Liver (tissue), 9 donors: ENCODE results near the gene PPL. TPM values are rescaled to one million over a fixed set of nuclear protein-coding genes. Genes with fewer than 3 reads are reported as not detected.
A peak's percentile ranks its signal among the peaks of the same experiment; 100 is the strongest.

Experiments used
- DNase-seq: peaks from one replicate; pipeline ENCODE4 v3.0.0-alpha.2; 2017; ENCODE audit warnings: low spot score
- H3K27ac ChIP-seq, 2 donors: one replicate each; pipeline ENCODE4 v1.7.0; 2013; ENCODE audit warnings: inconsistent platforms in 2 of 2, low read length in 2 of 2, control low read depth in 1 of 2, low read depth in 1 of 2, mild to moderate bottlenecking in 1 of 2
- H3K27me3 ChIP-seq, 4 donors: one replicate each; pipeline versions ENCODE4 v1.6.1 to v1.7.0; 2013; ENCODE audit warnings: low read length in 3 of 4, inconsistent platforms in 1 of 4, mild to moderate bottlenecking in 1 of 4, moderate library complexity in 1 of 4; ENCODE audit not compliant: control insufficient read depth in 4 of 4, insufficient read depth in 4 of 4
- H3K36me3 ChIP-seq, 4 donors: one replicate each; pipeline versions ENCODE4 v1.6.1 to v1.7.0; 2013; ENCODE audit warnings: low read length in 3 of 4, mild to moderate bottlenecking in 3 of 4, low read depth in 1 of 4, moderate library complexity in 1 of 4; ENCODE audit not compliant: control insufficient read depth in 4 of 4, insufficient read depth in 3 of 4
- H3K4me1 ChIP-seq, 4 donors: one replicate each; pipeline versions ENCODE4 v1.6.1 to v1.7.0; 2013; ENCODE audit warnings: low read length in 3 of 4, mild to moderate bottlenecking in 3 of 4, moderate library complexity in 1 of 4; ENCODE audit not compliant: control insufficient read depth in 4 of 4, insufficient read depth in 4 of 4
- H3K4me3 ChIP-seq, 3 donors: one replicate each; pipeline versions ENCODE4 v1.6.1 to v1.7.0; 2013; ENCODE audit warnings: low read length in 3 of 3, control low read depth in 1 of 3, low read depth in 1 of 3, mild to moderate bottlenecking in 1 of 3
- H3K9ac ChIP-seq, 2 donors: one replicate each; pipeline ENCODE4 v1.7.0; 2013; ENCODE audit warnings: low read length in 2 of 2, mild to moderate bottlenecking in 2 of 2, moderate library complexity in 2 of 2, control low read depth in 1 of 2, low read depth in 1 of 2
- H3K9me3 ChIP-seq, 4 donors: one replicate each; pipeline versions ENCODE4 v1.6.1 to v1.7.0; 2013; ENCODE audit warnings: low read length in 3 of 4; ENCODE audit not compliant: control insufficient read depth in 4 of 4
- ATF3 ChIP-seq: IDR thresholded peaks from 2 replicates; pipeline ENCODE4 v1.6.1; 2016; ENCODE audit warnings: antibody characterized with exemption
- CTCF ChIP-seq: fragments of 150-350 bp; IDR thresholded peaks from 2 replicates; pipeline ENCODE4 v1.5.1; 2017; ENCODE audit warnings: improper control_type of control experiment, low read depth, low read length; ENCODE audit not compliant: missing input control
- FOXA2 ChIP-seq: IDR thresholded peaks from 2 replicates; pipeline ENCODE4 v1.6.1; 2016; ENCODE audit warnings: antibody characterized with exemption
- HNF4A ChIP-seq, 2 donors: conservative IDR thresholded peaks; 2 replicates each; pipeline ENCODE4 v1.6.1; 2016; ENCODE audit warnings: antibody characterized with exemption in 2 of 2, mild to moderate bottlenecking in 2 of 2
- MAX ChIP-seq: IDR thresholded peaks from 2 replicates; pipeline ENCODE4 v1.6.1; 2016; ENCODE audit warnings: antibody characterized with exemption
- RAD21 ChIP-seq, 2 donors: IDR thresholded peaks; 2 replicates each; pipeline ENCODE4 v1.6.1; 2016; ENCODE audit warnings: antibody characterized with exemption in 2 of 2, mild to moderate bottlenecking in 2 of 2
- RXRA ChIP-seq, 2 donors: IDR thresholded peaks; 2 replicates each; pipeline ENCODE4 v1.6.1; 2017 to 2018; ENCODE audit warnings: antibody characterized with exemption in 2 of 2, mild to moderate bottlenecking in 1 of 2
- SP1 ChIP-seq: IDR thresholded peaks from 2 replicates; pipeline ENCODE4 v1.6.1; 2018; ENCODE audit warnings: antibody characterized with exemption, mild to moderate bottlenecking
- TAF1 ChIP-seq: conservative IDR thresholded peaks from 2 replicates; pipeline ENCODE4 v1.6.1; 2016; ENCODE audit warnings: antibody characterized with exemption, mild to moderate bottlenecking
- YY1 ChIP-seq: IDR thresholded peaks from 2 replicates; pipeline ENCODE4 v1.6.1; 2016; ENCODE audit warnings: antibody characterized with exemption, mild to moderate bottlenecking
- ZBTB33 ChIP-seq: IDR thresholded peaks from 2 replicates; pipeline ENCODE4 v1.6.1; 2016; ENCODE audit warnings: antibody characterized with exemption
- WGBS: extraction: QIAGEN DNeasy Blood & Tissue Kit; methylation state at CpG from one replicate; pipeline ENCODE4 v1.1.7; 2013; 5-methylcytosine and 5-hydroxymethylcytosine counted together
- polyA plus RNA-seq, 2 donors: library from polyadenylated mRNA; stranded (reverse) in 1 of 2; unstranded in 1 of 2; fragments of 200-250 nt in 1 of 2; fragments of >200 nt in 1 of 2; fragmentation: Nextera tagmentation in 1 of 2; extraction: Ambion mirVana in 1 of 2; gene quantifications; one replicate each; pipeline versions ENCODE4 v1.2.1 to v1.2.3, GENCODE V29; 2013 to 2015
- total RNA-seq, 2 donors: library from RNA; depleted of rRNA; stranded (reverse); fragments of >200 nt; gene quantifications; one replicate each; pipeline ENCODE4 v1.2.3, GENCODE V29; 2014
- TF ChIP-seq, protein P1 (sequence below): IDR thresholded peaks from 2 replicates; pipeline ENCODE4 v1.6.1; 2016; ENCODE audit warnings: antibody characterized with exemption, mild to moderate bottlenecking
- donor health status: healthy.
- donor health status: healthy.
- donor health status: healthy.
- donor health status: healthy.
- donor health status: healthy.

PPL gene
- total and polyA plus RNA-seq, 4 donors = 2.1 to 26.0 (median 6.1) TPM

GRCh38 chr16:4937782-4938682 is 1.1 kb upstream of the PPL start:
- no peak for TF ChIP-seq CTCF
- TF ChIP-seq SP1 = peak; percentile 90
- peak; percentile 43 to 55 for TF ChIP-seq RAD21 (IDR thresholded peaks at IDR 0.05)
- TF ChIP-seq TAF1 = no peak
- peak; percentile 45 for TF ChIP-seq ATF3
- TF ChIP-seq MAX = peak; percentile 44
- no peak for TF ChIP-seq FOXA2
- no peak for TF ChIP-seq ZBTB33
- peak; percentile 53 to 65 for TF ChIP-seq HNF4A (conservative IDR thresholded peaks at IDR 0.05)
- TF ChIP-seq RXRA (IDR thresholded peaks at IDR 0.05) = peak; percentile 79 to 86
- TF ChIP-seq, protein P1, sequence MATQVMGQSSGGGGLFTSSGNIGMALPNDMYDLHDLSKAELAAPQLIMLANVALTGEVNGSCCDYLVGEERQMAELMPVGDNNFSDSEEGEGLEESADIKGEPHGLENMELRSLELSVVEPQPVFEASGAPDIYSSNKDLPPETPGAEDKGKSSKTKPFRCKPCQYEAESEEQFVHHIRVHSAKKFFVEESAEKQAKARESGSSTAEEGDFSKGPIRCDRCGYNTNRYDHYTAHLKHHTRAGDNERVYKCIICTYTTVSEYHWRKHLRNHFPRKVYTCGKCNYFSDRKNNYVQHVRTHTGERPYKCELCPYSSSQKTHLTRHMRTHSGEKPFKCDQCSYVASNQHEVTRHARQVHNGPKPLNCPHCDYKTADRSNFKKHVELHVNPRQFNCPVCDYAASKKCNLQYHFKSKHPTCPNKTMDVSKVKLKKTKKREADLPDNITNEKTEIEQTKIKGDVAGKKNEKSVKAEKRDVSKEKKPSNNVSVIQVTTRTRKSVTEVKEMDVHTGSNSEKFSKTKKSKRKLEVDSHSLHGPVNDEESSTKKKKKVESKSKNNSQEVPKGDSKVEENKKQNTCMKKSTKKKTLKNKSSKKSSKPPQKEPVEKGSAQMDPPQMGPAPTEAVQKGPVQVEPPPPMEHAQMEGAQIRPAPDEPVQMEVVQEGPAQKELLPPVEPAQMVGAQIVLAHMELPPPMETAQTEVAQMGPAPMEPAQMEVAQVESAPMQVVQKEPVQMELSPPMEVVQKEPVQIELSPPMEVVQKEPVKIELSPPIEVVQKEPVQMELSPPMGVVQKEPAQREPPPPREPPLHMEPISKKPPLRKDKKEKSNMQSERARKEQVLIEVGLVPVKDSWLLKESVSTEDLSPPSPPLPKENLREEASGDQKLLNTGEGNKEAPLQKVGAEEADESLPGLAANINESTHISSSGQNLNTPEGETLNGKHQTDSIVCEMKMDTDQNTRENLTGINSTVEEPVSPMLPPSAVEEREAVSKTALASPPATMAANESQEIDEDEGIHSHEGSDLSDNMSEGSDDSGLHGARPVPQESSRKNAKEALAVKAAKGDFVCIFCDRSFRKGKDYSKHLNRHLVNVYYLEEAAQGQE = peak; percentile 7
- peak; percentile 75 for TF ChIP-seq YY1
- no peak for DNase-seq
- H3K36me3 ChIP-seq = no peaks in the 10 kb centered on the region
- H3K9ac ChIP-seq = peak overlapping the region in 1 of 2 donors; percentile 47
- H3K9me3 ChIP-seq = no peaks in the 10 kb centered on the region
- peak overlapping the region; percentile 85 to 92 for H3K27ac ChIP-seq
- peaks cover 9 to 46% (median 36%) of the 10 kb centered on the region in 4 donors for H3K4me1 ChIP-seq
- H3K4me3 ChIP-seq = peak overlapping the region in 1 of 3 donors; percentile 83
- whole genome bisulfite sequencing = 48% methylated on average over 16 of the region's 16 CpGs
- no peaks in the 10 kb centered on the region for H3K27me3 ChIP-seq
